ENCODE measurements around the gene SH3RF1.

DNA sequence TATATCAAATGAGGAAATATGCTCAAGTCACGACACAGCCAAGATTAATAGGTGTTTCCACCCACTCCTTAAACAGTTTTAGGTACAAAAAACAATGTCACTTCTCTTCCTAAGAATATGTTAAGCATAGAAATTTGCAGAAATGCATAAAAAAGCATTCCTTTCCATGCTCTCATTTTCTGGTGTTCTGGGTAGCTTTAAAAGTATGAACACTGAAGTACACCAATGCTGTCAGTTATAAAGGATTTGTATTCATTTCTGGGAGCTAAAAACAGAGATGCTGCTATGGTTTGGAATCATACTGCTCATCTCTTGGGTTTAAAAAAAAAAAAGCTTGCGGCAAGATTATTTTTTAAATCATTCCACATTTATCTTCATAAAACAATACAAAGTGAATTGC lies 20.8 kb downstream of the SH3RF1 start:
- TF ChIP-seq CTCF (IDR thresholded peaks at IDR 0.05 in 2 of 3, conservative IDR thresholded peaks at IDR 0.05 in 1 of 3; ENCODE audit: borderline replicate concordance in 1 of 3, insufficient read depth in 1 of 3, low read depth in 2 of 3, low read length in 2 of 3) (no peak), POLR2AphosphoS5 (IDR thresholded peaks at IDR 0.05; ENCODE audit: low read depth, low read length) (no peak)
